SU-DHL-6 (cell line): Measurements from ENCODE around the gene TMC4.

Experiments
- CTCF ChIP-seq: fragments of 200-600 bp; sonication (generic); IDR thresholded peaks from one replicate; pipeline ENCODE4 v1.5.1; 2017; ENCODE audit warnings: antibody characterized with exemption, mild to moderate bottlenecking, low read length, moderate library complexity; ENCODE audit not compliant: insufficient read depth, poor library complexity, severe bottlenecking
- EZH2phosphoT487 ChIP-seq: fragments of 200-600 bp; sonication (generic), shearing (Covaris generic); conservative IDR thresholded peaks from 2 replicates; pipeline ENCODE4 v1.6.1; 2018; ENCODE audit warnings: mild to moderate bottlenecking, antibody characterized with exemption, low read length, moderate library complexity, mixed read lengths

DNA sequence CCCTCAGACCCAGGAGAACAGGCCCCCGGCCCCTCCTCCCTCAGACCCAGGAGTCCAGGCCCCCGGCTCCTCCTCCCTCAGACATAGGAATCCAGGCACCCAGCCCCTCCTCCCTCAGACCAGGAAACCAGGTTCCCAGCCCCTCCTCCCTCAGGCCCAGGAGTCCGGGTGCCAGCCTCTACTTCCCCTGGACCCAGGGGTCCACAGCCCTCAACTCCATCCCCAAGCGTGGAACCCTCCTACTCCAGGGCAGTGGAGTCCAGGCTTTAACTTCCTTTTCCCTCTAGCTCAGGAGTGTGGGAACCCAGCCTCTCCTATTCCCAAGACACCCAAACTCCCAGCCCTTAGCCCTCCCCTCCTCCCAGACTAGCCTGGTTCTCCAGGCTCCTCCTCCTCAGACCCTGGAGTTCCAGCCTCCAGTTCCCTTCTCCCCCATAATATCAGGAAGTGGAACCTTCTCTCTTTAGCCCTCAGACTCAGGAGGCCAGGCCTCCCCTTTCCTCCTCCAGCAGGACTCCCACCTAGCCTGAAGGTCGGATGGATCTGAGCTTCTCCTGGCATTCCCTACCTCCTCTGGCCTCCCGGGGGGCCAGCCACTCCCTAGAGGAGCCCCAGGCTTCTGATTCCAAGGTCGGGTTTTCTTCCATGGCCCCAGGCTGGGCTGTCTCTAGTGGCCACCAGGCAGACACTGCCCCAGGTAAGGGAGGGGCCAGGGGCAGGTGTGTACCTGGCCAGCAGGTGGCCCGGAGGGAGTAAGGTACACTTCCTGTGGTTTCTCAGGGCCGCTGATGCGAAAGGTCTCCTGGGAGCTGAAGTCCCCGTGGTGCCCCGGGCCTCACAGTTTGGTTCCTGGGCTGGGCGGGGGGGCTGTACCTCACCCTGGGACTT is at the start of gene TMC4:
- TF ChIP-seq CTCF (no peak), EZH2phosphoT487 (no peak)
